H9 (cell line): ENCODE data around the gene HEXIM1. TPM values are rescaled to one million over a fixed set of nuclear protein-coding genes. Genes with fewer than 3 reads are reported as not detected.

Experiments used
- DNase-seq: peaks from one replicate; pipeline ENCODE4 v3.0.0-alpha.2; 2017
- H2AFZ ChIP-seq: one replicate; pipeline ENCODE4 v1.6.1; 2013; ENCODE audit warnings: mild to moderate bottlenecking, low read length, control low read depth, moderate library complexity
- H2AK5ac ChIP-seq: 2 replicates; pipeline ENCODE4 v1.6.1; 2013; ENCODE audit warnings: low read length, control low read depth, mixed read lengths; ENCODE audit not compliant: insufficient read length
- H2BK120ac ChIP-seq: one replicate; pipeline ENCODE4 v1.6.1; 2013; ENCODE audit warnings: low read depth, mild to moderate bottlenecking, low read length, control low read depth, inconsistent platforms; ENCODE audit not compliant: poor library complexity, severe bottlenecking
- H2BK12ac ChIP-seq: 2 replicates; pipeline ENCODE4 v1.6.1; 2013; ENCODE audit warnings: low read length, control low read depth, mixed read lengths, low read depth; ENCODE audit not compliant: insufficient read length
- H2BK15ac ChIP-seq: 2 replicates; pipeline ENCODE4 v1.6.1; 2013; ENCODE audit warnings: low read depth, low read length, control low read depth
- H2BK20ac ChIP-seq: one replicate; pipeline ENCODE4 v1.6.1; 2013; ENCODE audit warnings: low read depth, mild to moderate bottlenecking, low read length, control low read depth, inconsistent platforms; ENCODE audit not compliant: poor library complexity, severe bottlenecking
- H2BK5ac ChIP-seq: 2 replicates; pipeline ENCODE4 v1.6.1; 2013; ENCODE audit warnings: low read length, control low read depth, mixed read lengths; ENCODE audit not compliant: insufficient read length
- H3K14ac ChIP-seq: 2 replicates; pipeline ENCODE4 v1.6.1; 2013; ENCODE audit warnings: low read length, control low read depth; ENCODE audit not compliant: insufficient read depth
- H3K18ac ChIP-seq: 2 replicates; pipeline ENCODE4 v1.6.1; 2013; ENCODE audit warnings: low read depth, mild to moderate bottlenecking, mixed read lengths, low read length, control low read depth; ENCODE audit not compliant: insufficient read length
- H3K23ac ChIP-seq: 2 replicates; pipeline ENCODE4 v1.6.1; 2013; ENCODE audit warnings: low read length, control low read depth, mixed read lengths, low read depth; ENCODE audit not compliant: insufficient read length
- H3K23me2 ChIP-seq: 2 replicates; pipeline ENCODE4 v1.6.1; 2013; ENCODE audit warnings: low read depth, mild to moderate bottlenecking, mixed read lengths, low read length, control low read depth; ENCODE audit not compliant: insufficient read length, poor library complexity, severe bottlenecking
- H3K27ac ChIP-seq: 2 replicates; pipeline ENCODE4 v1.5.1; 2013; ENCODE audit warnings: low read length, control low read depth, mixed read lengths, low read depth; ENCODE audit not compliant: insufficient read length
- H3K27me3 ChIP-seq: 2 replicates; pipeline ENCODE4 v1.6.1; 2013; ENCODE audit warnings: low read length, control low read depth, inconsistent platforms; ENCODE audit not compliant: insufficient read depth
- H3K4ac ChIP-seq: 2 replicates; pipeline ENCODE4 v1.6.1; 2013; ENCODE audit warnings: low read depth, mild to moderate bottlenecking, control low read depth, inconsistent platforms, low read length, moderate library complexity
- H3K4me1 ChIP-seq: 2 replicates; pipeline ENCODE4 v1.6.1; 2013; ENCODE audit warnings: low read length, control low read depth, inconsistent platforms; ENCODE audit not compliant: insufficient read depth
- H3K4me2 ChIP-seq: 2 replicates; pipeline ENCODE4 v1.6.1; 2013; ENCODE audit warnings: low read length, control low read depth, mixed read lengths; ENCODE audit not compliant: insufficient read length, insufficient read depth
- H3K56ac ChIP-seq: 2 replicates; pipeline ENCODE4 v1.6.1; 2013; ENCODE audit warnings: low read depth, mild to moderate bottlenecking, mixed read lengths, low read length, control low read depth; ENCODE audit not compliant: insufficient read length
- H3K79me1 ChIP-seq: 2 replicates; pipeline ENCODE4 v1.6.1; 2013; ENCODE audit warnings: low read depth, mild to moderate bottlenecking, moderate library complexity, low read length, control low read depth, inconsistent platforms; ENCODE audit not compliant: insufficient read depth, poor library complexity, severe bottlenecking
- H3K79me2 ChIP-seq: 2 replicates; pipeline ENCODE4 v1.6.1; 2013; ENCODE audit warnings: low read length, control low read depth, inconsistent platforms; ENCODE audit not compliant: insufficient read depth
- H3K9ac ChIP-seq: 2 replicates; pipeline ENCODE4 v1.6.1; 2013; ENCODE audit warnings: low read length, control low read depth, mixed read lengths; ENCODE audit not compliant: insufficient read length; ENCODE audit errors: extremely low read depth
- H3K9me3 ChIP-seq: one replicate; pipeline ENCODE4 v1.6.1; 2013; ENCODE audit warnings: low read depth, low read length, inconsistent platforms; ENCODE audit not compliant: control insufficient read depth
- H3T11ph ChIP-seq: one replicate; pipeline ENCODE4 v1.6.1; 2013; ENCODE audit warnings: mild to moderate bottlenecking, low read length, control low read depth, inconsistent platforms
- H4K20me1 ChIP-seq: one replicate; pipeline ENCODE4 v1.6.1; 2013; ENCODE audit not compliant: control insufficient read depth, insufficient read length, insufficient read depth
- H4K5ac ChIP-seq: 2 replicates; pipeline ENCODE4 v1.6.1; 2013; ENCODE audit warnings: low read depth, mild to moderate bottlenecking, mixed read lengths, low read length, control low read depth; ENCODE audit not compliant: insufficient read length
- H4K8ac ChIP-seq: replicated peaks from 2 replicates; pipeline ENCODE4 v1.6.1; 2013; ENCODE audit warnings: low read length, control low read depth, mixed read lengths, low read depth; ENCODE audit not compliant: insufficient read length
- H4K91ac ChIP-seq: 2 replicates; pipeline ENCODE4 v1.6.1; 2013; ENCODE audit warnings: low read depth, mild to moderate bottlenecking, moderate library complexity, mixed read lengths, low read length, control low read depth; ENCODE audit not compliant: insufficient read length
- H3K27ac Mint-ChIP-seq, 3 experiments: 2 replicates in 2 of 3; 3 replicates in 1 of 3; pipeline ENCODE4 v1.8.0; 2020 to 2021; ENCODE audit warnings: mixed read lengths in 3 of 3, mild to moderate bottlenecking in 1 of 3, moderate library complexity in 1 of 3
- H3K27me3 Mint-ChIP-seq: 2 replicates; pipeline ENCODE4 v1.8.0; 2021; ENCODE audit warnings: low read depth, mild to moderate bottlenecking, moderate library complexity, mixed read lengths
- H3K36me3 Mint-ChIP-seq, 3 experiments: 2 replicates in 2 of 3; 3 replicates in 1 of 3; pipeline ENCODE4 v1.8.0; 2020 to 2021; ENCODE audit warnings: low read depth in 3 of 3, mixed read lengths in 3 of 3; ENCODE audit not compliant: insufficient read depth in 1 of 3
- H3K4me1 Mint-ChIP-seq, 2 experiments: 2 replicates each; pipeline ENCODE4 v1.8.0; 2020; ENCODE audit warnings: mixed read lengths in 2 of 2
- H3K4me3 Mint-ChIP-seq, 2 experiments: 2 replicates in 1 of 2; 3 replicates in 1 of 2; pipeline ENCODE4 v1.8.0; 2020 to 2021; ENCODE audit warnings: mild to moderate bottlenecking in 2 of 2, mixed read lengths in 2 of 2, moderate library complexity in 1 of 2
- H3K9me3 Mint-ChIP-seq, 2 experiments: 2 replicates in 1 of 2; 3 replicates in 1 of 2; pipeline ENCODE4 v1.8.0; 2020; ENCODE audit warnings: mild to moderate bottlenecking in 2 of 2, mixed read lengths in 2 of 2, moderate library complexity in 1 of 2
- WGBS: extraction: QIAGEN DNeasy Blood & Tissue Kit; methylation state at CpG from one replicate; pipeline ENCODE4 v1.1.7; 2013; ENCODE audit warnings: missing lambda C conversion rate, low lambda C conversion rate, mixed read lengths; ENCODE audit not compliant: insufficient read length; ENCODE audit errors: extremely low coverage; 5-methylcytosine and 5-hydroxymethylcytosine counted together
- total RNA-seq: library from RNA; stranded (reverse); gene quantifications from 2 replicates; pipeline ENCODE4 v1.2.1, GENCODE V29; 2021
- TF ChIP-seq, protein P1 (sequence below): fragments of 200-600 bp; sonication (generic); conservative IDR thresholded peaks from 3 replicates; pipeline ENCODE4 v1.8.0; 2021; ENCODE audit warnings: antibody characterized with exemption, mild to moderate bottlenecking

The HEXIM1 gene
- total RNA-seq, 1 experiment from 2014 or later, result 32.4 TPM

DNA sequence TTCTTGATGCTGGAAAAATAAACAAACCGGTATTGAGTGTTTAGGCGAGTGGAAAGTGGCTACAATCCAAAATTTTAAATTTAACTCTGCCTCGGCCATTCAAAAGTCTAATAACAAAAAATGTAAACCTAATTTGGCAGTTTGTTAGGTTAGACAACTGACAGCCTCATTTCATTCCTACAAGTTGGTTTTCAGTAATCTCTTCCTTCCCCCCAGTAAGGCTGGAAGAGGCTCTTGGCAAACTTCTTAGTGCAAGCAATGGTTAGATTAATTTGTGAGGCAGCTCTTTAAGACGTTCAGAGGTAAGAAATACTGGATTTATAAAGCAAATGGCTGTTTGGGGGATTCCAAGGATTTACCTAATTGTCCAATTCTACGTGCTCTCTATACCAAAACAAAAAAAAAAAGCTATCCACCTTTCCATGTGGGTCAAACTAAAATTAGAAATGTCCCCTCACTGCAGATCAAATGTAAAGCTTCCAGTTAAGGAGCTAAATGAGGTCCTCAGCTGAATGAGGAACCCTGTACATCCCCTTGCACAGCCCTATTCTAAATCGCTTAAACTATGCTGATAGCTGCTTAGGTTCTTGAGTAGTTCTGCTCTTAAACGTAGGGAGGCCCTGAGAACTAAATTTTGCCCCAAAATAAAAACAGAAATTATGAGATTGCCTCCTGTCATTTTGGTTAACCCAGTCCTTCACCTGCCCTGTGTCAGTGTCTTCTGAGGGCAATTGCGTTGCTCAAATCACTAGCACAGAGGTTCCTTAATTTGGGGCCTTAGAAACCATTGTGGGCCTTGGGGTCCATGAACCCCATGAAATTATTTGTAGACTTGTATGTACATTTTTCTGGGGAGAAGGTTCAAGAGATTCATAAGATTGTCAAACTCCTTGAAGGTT is 2.9 kb downstream of the HEXIM1 start:
- Histone ChIP-seq H3K79me1 (peaks cover 4% of the 10 kb centered on the region), H3K9ac (no peak overlapping the region), H2BK15ac (no peak overlapping the region), H3T11ph (no peak overlapping the region), H2BK120ac (no peak overlapping the region), H4K91ac (no peak overlapping the region), H3K27ac (no peak overlapping the region), H4K20me1 (no peaks in the 10 kb centered on the region), H3K23ac (no peak overlapping the region), H4K5ac (no peak overlapping the region), H3K4me1 (peaks cover 2% of the 10 kb centered on the region; the same call in 1 of the 2 replicates), H3K9me3 (no peaks in the 10 kb centered on the region), H3K56ac (no peak overlapping the region), H3K79me2 (no peaks in the 10 kb centered on the region; the same call in 1 of the 2 replicates), H3K4ac (no peak overlapping the region), H2BK20ac (no peak overlapping the region), H2AK5ac (no peak overlapping the region), H2AFZ (no peak overlapping the region), H3K23me2 (peaks cover 16% of the 10 kb centered on the region), H3K4me2 (peak overlapping the region; percentile 26), H3K14ac (no peak overlapping the region), H2BK5ac (no peak overlapping the region), H4K8ac (no peak overlapping the region), H2BK12ac (no peak overlapping the region), H3K27me3 (no peaks in the 10 kb centered on the region), H3K18ac (no peak overlapping the region)
- H3K36me3 Mint-ChIP-seq, result peaks cover under 1 to 5% (median 3%) of the 10 kb centered on the region in 3 experiments; a peak in 2 of 7 replicates
- peaks cover 27 to 31% of the 10 kb centered on the region in 2 experiments for H3K4me1 Mint-ChIP-seq
- no peaks in the 10 kb centered on the region; the same call in none of the 2 replicates for H3K27me3 Mint-ChIP-seq
- peak overlapping the region; percentile 98 to 99 for H3K4me3 Mint-ChIP-seq
- TF ChIP-seq, protein P1, sequence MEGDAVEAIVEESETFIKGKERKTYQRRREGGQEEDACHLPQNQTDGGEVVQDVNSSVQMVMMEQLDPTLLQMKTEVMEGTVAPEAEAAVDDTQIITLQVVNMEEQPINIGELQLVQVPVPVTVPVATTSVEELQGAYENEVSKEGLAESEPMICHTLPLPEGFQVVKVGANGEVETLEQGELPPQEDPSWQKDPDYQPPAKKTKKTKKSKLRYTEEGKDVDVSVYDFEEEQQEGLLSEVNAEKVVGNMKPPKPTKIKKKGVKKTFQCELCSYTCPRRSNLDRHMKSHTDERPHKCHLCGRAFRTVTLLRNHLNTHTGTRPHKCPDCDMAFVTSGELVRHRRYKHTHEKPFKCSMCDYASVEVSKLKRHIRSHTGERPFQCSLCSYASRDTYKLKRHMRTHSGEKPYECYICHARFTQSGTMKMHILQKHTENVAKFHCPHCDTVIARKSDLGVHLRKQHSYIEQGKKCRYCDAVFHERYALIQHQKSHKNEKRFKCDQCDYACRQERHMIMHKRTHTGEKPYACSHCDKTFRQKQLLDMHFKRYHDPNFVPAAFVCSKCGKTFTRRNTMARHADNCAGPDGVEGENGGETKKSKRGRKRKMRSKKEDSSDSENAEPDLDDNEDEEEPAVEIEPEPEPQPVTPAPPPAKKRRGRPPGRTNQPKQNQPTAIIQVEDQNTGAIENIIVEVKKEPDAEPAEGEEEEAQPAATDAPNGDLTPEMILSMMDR, result no peak
- WGBS, result no CpG with 5 or more reads among the region's 8 CpGs
- H3K9me3 Mint-ChIP-seq, result no peaks in the 10 kb centered on the region; a peak in 1 of 5 replicates
- H3K27ac Mint-ChIP-seq, result peak overlapping the region in 1 of 3 experiments; percentile 45; a peak in 2 of 7 replicates
- DNase-seq, result no peak
